ENCODE data around the gene TFE3. TPM values are rescaled to one million over a fixed set of nuclear protein-coding genes. Genes with fewer than 3 reads are reported as not detected.

Gene TFE3
- total RNA-seq, 1 donor from 2014 or later: 39.8 TPM

DNA sequence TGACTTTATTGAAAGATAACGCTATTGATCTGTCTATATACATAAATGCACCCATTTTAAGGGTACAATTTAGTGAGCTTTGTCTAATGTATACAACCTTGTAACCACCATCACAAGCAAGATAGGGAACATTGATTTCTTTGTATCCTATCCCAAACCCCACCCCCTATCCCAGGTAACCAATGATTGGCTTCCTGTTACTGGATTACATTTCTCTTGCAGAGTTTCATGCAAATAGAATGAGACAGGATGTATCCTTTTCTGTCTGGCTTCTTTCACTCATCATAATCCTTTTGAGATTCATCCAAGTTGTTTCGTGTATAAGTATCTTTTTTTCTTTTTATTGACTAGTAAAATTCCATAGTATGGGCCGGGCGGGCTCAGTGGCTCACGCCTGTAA, 39.5 kb downstream of the TFE3 start:
- no peak overlapping the region for H3K27ac Mint-ChIP-seq (ENCODE audit: unreplicated experiment)
- peaks cover 1% of the 10 kb centered on the region for H3K27me3 Mint-ChIP-seq (ENCODE audit: unreplicated experiment)
- H3K4me3 Mint-ChIP-seq (ENCODE audit: unreplicated experiment): no peak overlapping the region
- DNase-seq: no peak
- H3K9me3 Mint-ChIP-seq (ENCODE audit: unreplicated experiment): peaks cover 1% of the 10 kb centered on the region
- peaks cover 5% of the 10 kb centered on the region for H3K4me1 Mint-ChIP-seq (ENCODE audit: low read depth, unreplicated experiment)
- TF ChIP-seq, protein P1, sequence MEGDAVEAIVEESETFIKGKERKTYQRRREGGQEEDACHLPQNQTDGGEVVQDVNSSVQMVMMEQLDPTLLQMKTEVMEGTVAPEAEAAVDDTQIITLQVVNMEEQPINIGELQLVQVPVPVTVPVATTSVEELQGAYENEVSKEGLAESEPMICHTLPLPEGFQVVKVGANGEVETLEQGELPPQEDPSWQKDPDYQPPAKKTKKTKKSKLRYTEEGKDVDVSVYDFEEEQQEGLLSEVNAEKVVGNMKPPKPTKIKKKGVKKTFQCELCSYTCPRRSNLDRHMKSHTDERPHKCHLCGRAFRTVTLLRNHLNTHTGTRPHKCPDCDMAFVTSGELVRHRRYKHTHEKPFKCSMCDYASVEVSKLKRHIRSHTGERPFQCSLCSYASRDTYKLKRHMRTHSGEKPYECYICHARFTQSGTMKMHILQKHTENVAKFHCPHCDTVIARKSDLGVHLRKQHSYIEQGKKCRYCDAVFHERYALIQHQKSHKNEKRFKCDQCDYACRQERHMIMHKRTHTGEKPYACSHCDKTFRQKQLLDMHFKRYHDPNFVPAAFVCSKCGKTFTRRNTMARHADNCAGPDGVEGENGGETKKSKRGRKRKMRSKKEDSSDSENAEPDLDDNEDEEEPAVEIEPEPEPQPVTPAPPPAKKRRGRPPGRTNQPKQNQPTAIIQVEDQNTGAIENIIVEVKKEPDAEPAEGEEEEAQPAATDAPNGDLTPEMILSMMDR (IDR thresholded peaks at IDR 0.05; ENCODE audit: partially characterized antibody, unreplicated experiment): no peak
- H3K36me3 Mint-ChIP-seq (ENCODE audit: unreplicated experiment): no peaks in the 10 kb centered on the region

DNA sequence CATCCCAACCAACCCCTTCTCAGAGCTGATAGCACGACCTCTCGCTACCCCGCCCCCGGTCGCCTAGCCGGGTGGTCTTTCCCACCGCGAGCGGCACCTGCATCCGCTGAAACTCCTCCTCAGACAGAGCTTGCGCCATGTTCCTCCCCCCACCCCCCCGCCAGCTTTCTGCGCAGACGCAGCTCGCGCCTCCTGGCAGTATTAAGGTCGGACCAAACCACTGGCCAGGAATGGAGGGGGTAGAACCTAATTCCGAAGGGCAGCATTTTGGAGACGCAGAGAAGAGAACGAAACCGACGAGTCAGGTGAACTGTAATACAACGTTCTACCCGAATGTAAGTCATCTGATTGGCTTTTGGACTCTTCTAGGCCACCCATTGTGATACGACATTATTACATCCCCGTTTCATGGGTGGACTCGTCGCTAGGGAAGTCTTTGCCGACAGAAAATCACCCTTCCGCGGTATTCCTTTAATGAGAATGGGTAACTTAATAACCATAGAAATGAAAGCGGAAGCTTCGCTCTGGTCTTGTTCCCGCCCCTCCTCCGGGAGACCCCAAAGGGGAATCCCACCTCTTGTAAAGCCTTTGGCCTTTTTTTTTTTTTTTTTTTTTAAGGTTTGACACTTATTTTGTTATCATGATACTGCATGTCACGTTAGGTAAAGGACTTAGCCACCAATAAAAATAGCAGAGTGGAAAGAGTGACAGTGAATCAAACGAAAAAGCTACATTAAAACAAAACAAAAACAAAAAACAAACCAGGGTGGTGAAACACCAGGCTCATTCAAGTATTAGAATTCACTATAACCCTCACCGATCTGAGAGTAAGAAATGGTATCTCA, 40.8 kb downstream of the TFE3 start, which contains the start of gene GRIPAP1:
Gene GRIPAP1, minus strand, starts transcription at position 174 of the 845 bp plus-strand sequence. Its CDS starts 35 bp downstream, at position 139.
- Mint-ChIP-seq H3K4me3 (ENCODE audit: unreplicated experiment) (peak within 1 kb of the TSS; percentile 92), H3K4me1 (ENCODE audit: low read depth, unreplicated experiment) (peaks cover 5% of the 10 kb centered on the region), H3K9me3 (ENCODE audit: unreplicated experiment) (peaks cover 1% of the 10 kb centered on the region), H3K36me3 (ENCODE audit: unreplicated experiment) (no peaks in the 10 kb centered on the region), H3K27me3 (ENCODE audit: unreplicated experiment) (peaks cover 1% of the 10 kb centered on the region), H3K27ac (ENCODE audit: unreplicated experiment) (peak within 1 kb of the TSS; percentile 93)
- DNase-seq: peak; percentile 75
- TF ChIP-seq, protein P1 (IDR thresholded peaks at IDR 0.05; ENCODE audit: partially characterized antibody, unreplicated experiment): no peak

DNA sequence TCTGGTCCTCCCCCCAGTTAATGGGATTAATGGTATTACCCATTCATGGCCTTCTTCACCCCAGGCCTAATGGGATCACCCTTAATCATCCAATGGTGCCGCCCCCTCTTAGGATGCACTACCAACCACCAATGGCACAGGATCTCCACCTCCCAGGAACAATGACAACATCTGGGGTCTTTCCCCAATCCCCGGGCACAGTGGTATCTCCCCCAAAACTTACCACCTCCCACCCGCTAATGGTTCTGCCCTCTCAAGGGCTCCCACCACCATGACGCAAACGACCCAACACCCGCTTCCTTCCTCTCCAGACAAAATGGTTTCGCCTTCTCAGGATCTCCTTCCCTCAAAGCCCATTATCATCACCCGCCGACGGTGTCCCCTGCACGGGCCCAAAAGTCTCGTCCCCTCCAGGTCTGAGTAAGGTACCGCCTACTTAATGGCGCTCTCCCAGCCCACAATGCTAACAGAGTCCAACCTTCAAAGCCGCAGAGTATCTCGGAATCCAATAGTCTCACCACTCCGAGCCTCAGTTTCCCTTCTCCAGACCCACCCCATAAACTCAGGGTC, 41.6 kb downstream of the TFE3 start:
- peaks cover 5% of the 10 kb centered on the region for H3K4me1 Mint-ChIP-seq (ENCODE audit: low read depth, unreplicated experiment)
- no peaks in the 10 kb centered on the region for H3K36me3 Mint-ChIP-seq (ENCODE audit: unreplicated experiment)
- TF ChIP-seq, protein P1 (IDR thresholded peaks at IDR 0.05; ENCODE audit: partially characterized antibody, unreplicated experiment): no peak
- peak; percentile 29 for DNase-seq
- peaks cover 1% of the 10 kb centered on the region for H3K9me3 Mint-ChIP-seq (ENCODE audit: unreplicated experiment)
- H3K27ac Mint-ChIP-seq (ENCODE audit: unreplicated experiment): peak overlapping the region; percentile 93
- H3K27me3 Mint-ChIP-seq (ENCODE audit: unreplicated experiment): peaks cover 1% of the 10 kb centered on the region
- peak overlapping the region; percentile 92 for H3K4me3 Mint-ChIP-seq (ENCODE audit: unreplicated experiment)

DNA sequence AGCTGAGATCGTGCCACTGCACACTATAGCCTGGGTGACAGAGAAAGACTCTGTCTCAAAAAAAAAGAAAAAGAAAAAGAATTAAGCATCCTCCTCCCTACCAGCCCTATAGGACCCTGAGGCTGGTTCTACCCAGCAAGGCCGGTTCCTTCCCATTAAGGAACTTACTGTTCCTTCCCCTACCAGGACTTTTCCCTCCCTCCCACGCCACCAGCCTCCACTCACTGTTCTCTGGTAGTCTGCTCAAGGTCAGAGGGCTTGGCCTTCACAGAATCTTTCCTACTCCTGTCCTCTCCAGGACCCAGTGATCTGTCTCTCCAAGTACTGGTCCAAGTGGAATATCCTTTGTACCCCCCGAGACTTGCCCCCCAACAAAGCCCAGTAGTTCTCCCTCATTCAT, 42.5 kb downstream of the TFE3 start:
- peaks cover 5% of the 10 kb centered on the region for H3K4me1 Mint-ChIP-seq (ENCODE audit: low read depth, unreplicated experiment)
- DNase-seq: no peak
- H3K9me3 Mint-ChIP-seq (ENCODE audit: unreplicated experiment): peaks cover 1% of the 10 kb centered on the region
- H3K27me3 Mint-ChIP-seq (ENCODE audit: unreplicated experiment): peaks cover 1% of the 10 kb centered on the region
- no peaks in the 10 kb centered on the region for H3K36me3 Mint-ChIP-seq (ENCODE audit: unreplicated experiment)
- H3K27ac Mint-ChIP-seq (ENCODE audit: unreplicated experiment): no peak overlapping the region
- H3K4me3 Mint-ChIP-seq (ENCODE audit: unreplicated experiment): peak overlapping the region; percentile 92
- TF ChIP-seq, protein P1 (IDR thresholded peaks at IDR 0.05; ENCODE audit: partially characterized antibody, unreplicated experiment): no peak

DNA sequence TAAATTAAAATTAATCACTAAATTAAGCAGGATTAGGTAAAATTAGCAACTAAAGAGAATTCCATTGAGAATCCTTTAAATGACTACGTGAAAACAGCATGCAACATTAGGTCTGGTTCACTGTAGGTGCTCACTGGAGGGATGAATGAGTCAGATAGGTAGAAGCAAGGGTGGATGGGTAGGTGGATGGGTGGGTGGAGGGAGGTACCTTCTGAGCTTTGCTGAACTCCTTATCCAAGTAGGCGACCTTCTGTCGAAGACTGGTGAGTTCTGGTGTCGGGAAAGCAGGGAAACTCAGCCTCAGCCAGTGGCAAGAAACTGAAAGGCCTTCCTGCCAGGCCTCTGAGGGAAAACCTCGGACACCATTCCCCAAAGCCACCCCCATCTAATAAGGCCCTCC, 44.1 kb downstream of the TFE3 start:
- H3K27me3 Mint-ChIP-seq (ENCODE audit: unreplicated experiment): peaks cover 1% of the 10 kb centered on the region
- no peak overlapping the region for H3K4me3 Mint-ChIP-seq (ENCODE audit: unreplicated experiment)
- TF ChIP-seq, protein P1 (IDR thresholded peaks at IDR 0.05; ENCODE audit: partially characterized antibody, unreplicated experiment): no peak
- peaks cover 1% of the 10 kb centered on the region for H3K9me3 Mint-ChIP-seq (ENCODE audit: unreplicated experiment)
- H3K4me1 Mint-ChIP-seq (ENCODE audit: low read depth, unreplicated experiment): peaks cover 5% of the 10 kb centered on the region
- no peak for DNase-seq
- no peak overlapping the region for H3K27ac Mint-ChIP-seq (ENCODE audit: unreplicated experiment)
- H3K36me3 Mint-ChIP-seq (ENCODE audit: unreplicated experiment): no peaks in the 10 kb centered on the region

Measured in glutamatergic neuron (in vitro differentiated cells).